ENCODE results near the gene KLHDC8B. TPM values are rescaled to one million over a fixed set of nuclear protein-coding genes. Genes with fewer than 3 reads are reported as not detected.
A peak's percentile ranks its signal among the peaks of the same experiment; 100 is the strongest.

The KLHDC8B gene
- total and polyA plus RNA-seq, 2 donors (not counting 1 experiment from before 2014, with no cell fraction given), result 34.4 to 40.5 TPM

DNA sequence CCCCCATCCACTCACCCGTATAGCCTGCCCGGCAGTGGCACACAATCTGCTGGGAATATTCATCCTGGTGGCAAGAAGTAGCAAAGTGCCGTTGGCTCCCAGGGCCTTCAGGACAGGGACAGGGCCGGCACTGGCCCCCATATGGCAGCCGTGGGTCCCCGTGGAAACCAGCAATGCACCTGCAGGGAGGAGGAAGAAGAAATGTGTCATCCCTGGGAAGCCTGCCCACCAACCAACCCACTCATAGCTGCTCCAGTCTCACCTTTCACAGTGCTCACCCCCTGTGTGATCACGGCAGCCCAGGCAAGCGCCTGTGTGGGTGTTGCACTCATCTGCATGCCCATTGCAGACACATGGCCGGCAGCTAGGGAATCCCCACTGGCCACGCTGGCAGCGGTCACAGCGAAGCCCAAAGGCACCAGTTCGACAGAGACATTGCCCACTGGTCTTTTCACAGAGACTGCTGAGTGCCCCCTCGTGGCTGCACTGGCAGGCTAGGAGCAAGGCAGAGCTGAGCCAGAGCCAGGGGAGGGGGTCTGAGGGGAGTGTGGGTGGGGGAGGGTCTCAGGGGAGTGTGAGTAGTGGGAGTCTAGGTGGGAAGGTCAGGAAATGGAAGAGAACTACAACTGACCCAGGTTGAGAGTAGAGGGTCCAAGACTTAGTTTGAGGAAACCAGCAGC is 46.3 kb upstream of the KLHDC8B start:
- H3K27me3 ChIP-seq (ENCODE audit: control insufficient read depth, insufficient read depth, low read length), result no peaks in the 10 kb centered on the region
- no peak overlapping the region for H2AFZ ChIP-seq (ENCODE audit: low read length)
- no peak for TF ChIP-seq EZH2 (IDR thresholded peaks at IDR 0.05; ENCODE audit: low read length, missing control alignments)
- TF ChIP-seq, protein P1, sequence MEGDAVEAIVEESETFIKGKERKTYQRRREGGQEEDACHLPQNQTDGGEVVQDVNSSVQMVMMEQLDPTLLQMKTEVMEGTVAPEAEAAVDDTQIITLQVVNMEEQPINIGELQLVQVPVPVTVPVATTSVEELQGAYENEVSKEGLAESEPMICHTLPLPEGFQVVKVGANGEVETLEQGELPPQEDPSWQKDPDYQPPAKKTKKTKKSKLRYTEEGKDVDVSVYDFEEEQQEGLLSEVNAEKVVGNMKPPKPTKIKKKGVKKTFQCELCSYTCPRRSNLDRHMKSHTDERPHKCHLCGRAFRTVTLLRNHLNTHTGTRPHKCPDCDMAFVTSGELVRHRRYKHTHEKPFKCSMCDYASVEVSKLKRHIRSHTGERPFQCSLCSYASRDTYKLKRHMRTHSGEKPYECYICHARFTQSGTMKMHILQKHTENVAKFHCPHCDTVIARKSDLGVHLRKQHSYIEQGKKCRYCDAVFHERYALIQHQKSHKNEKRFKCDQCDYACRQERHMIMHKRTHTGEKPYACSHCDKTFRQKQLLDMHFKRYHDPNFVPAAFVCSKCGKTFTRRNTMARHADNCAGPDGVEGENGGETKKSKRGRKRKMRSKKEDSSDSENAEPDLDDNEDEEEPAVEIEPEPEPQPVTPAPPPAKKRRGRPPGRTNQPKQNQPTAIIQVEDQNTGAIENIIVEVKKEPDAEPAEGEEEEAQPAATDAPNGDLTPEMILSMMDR (conservative IDR thresholded peaks at IDR 0.05 in 1 of 2, IDR thresholded peaks at IDR 0.05 in 1 of 2; ENCODE audit: low read depth in 1 of 2, low read length in 2 of 2), result peak in 1 of 2 donors; percentile 2
- H3K4me2 ChIP-seq (ENCODE audit: extremely low read depth, insufficient read depth, low read length), result no peak overlapping the region
- peaks cover 49% of the 10 kb centered on the region for H3K36me3 ChIP-seq (ENCODE audit: control insufficient read depth, insufficient read depth, low read length)
- H3K4me3 ChIP-seq (replicated peaks in 1 of 4; ENCODE audit: control extremely low read depth in 1 of 4, insufficient read depth in 1 of 4, low read depth in 3 of 4, low read length in 4 of 4), result no peak overlapping the region
- peaks cover 8% of the 10 kb centered on the region for H3K79me2 ChIP-seq (ENCODE audit: control insufficient read depth, insufficient read depth, low read length)
- peak in 1 of 2 donors; percentile 20 for DNase-seq (ENCODE audit: low read depth in 2 of 2)
- H3K4me1 ChIP-seq (ENCODE audit: control insufficient read depth, extremely low read depth, insufficient read depth, low read length), result no peaks in the 10 kb centered on the region
- H3K27ac ChIP-seq (ENCODE audit: insufficient read depth, low read length), result no peak overlapping the region
- no peaks in the 10 kb centered on the region for H4K20me1 ChIP-seq (ENCODE audit: control insufficient read depth, extremely low read depth, insufficient read depth, low read length)
- H3K9me3 ChIP-seq (ENCODE audit: control insufficient read depth, insufficient read depth, low read depth, low read length), result no peaks in the 10 kb centered on the region
- no peak overlapping the region for H3K9ac ChIP-seq (ENCODE audit: insufficient read depth, low read length)

DNA sequence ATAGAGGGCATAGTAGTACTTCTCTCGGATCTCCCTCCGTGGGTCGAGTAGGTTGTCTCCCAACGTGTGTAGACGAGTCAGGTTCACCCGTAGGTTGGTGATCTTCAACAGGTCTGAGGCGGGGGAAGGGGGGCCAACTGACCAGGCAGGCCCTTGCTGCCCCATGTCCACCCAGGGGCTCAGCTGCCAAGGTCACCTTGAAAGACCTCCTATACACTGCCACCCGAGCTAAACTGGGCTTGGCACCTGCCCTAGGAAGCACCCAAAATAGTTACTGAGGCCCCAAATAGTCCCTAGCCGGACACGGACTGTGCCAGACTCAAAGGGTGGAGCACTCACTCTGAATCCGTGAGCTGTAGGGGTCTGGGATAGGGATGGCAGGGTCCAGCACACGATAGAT is 40.4 kb upstream of the KLHDC8B start:
- Histone ChIP-seq H4K20me1 (ENCODE audit: control insufficient read depth, extremely low read depth, insufficient read depth, low read length) (no peaks in the 10 kb centered on the region), H3K4me2 (ENCODE audit: extremely low read depth, insufficient read depth, low read length) (peak overlapping the region; percentile 82), H3K4me1 (ENCODE audit: control insufficient read depth, extremely low read depth, insufficient read depth, low read length) (peaks cover 3% of the 10 kb centered on the region), H3K9me3 (ENCODE audit: control insufficient read depth, insufficient read depth, low read depth, low read length) (no peaks in the 10 kb centered on the region), H3K79me2 (ENCODE audit: control insufficient read depth, insufficient read depth, low read length) (peaks cover 34% of the 10 kb centered on the region), H2AFZ (ENCODE audit: low read length) (no peak overlapping the region), H3K27ac (ENCODE audit: insufficient read depth, low read length) (no peak overlapping the region), H3K27me3 (ENCODE audit: control insufficient read depth, insufficient read depth, low read length) (no peaks in the 10 kb centered on the region), H3K4me3 (replicated peaks in 1 of 4; ENCODE audit: control extremely low read depth in 1 of 4, insufficient read depth in 1 of 4, low read depth in 3 of 4, low read length in 4 of 4) (peak overlapping the region in 2 of 4 experiments; percentile 78 to 96), H3K9ac (ENCODE audit: insufficient read depth, low read length) (no peak overlapping the region), H3K36me3 (ENCODE audit: control insufficient read depth, insufficient read depth, low read length) (peaks cover 31% of the 10 kb centered on the region)
- DNase-seq (ENCODE audit: low read depth in 2 of 2), result no peak
- TF ChIP-seq, protein P1 (conservative IDR thresholded peaks at IDR 0.05 in 1 of 2, IDR thresholded peaks at IDR 0.05 in 1 of 2; ENCODE audit: low read depth in 1 of 2, low read length in 2 of 2), result no peak
- TF ChIP-seq EZH2 (IDR thresholded peaks at IDR 0.05; ENCODE audit: low read length, missing control alignments), result no peak

DNA sequence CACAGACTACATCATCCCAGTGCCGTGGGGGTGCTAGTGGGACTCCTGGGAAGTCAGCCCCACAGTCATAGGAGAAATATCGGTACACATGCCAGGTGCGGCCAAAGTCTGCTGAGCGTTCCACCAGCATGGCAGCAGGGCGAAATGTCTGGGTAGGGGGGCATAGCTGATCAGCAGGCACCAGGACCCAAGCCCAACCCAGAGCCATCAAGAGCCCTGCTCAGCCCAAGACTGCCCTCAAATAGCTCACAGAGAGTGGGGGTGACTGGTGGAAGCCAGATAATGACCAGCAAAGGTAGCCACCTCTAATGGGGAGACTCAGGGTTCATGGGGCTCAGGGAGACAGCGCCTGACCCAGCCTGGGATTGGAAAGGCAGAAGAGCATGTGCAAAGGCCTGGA is 39.8 kb upstream of the KLHDC8B start:
- no peak for TF ChIP-seq EZH2 (IDR thresholded peaks at IDR 0.05; ENCODE audit: low read length, missing control alignments)
- TF ChIP-seq, protein P1 (conservative IDR thresholded peaks at IDR 0.05 in 1 of 2, IDR thresholded peaks at IDR 0.05 in 1 of 2; ENCODE audit: low read depth in 1 of 2, low read length in 2 of 2), result no peak
- Histone ChIP-seq H3K4me1 (ENCODE audit: control insufficient read depth, extremely low read depth, insufficient read depth, low read length) (peaks cover 3% of the 10 kb centered on the region), H3K4me3 (replicated peaks in 1 of 4; ENCODE audit: control extremely low read depth in 1 of 4, insufficient read depth in 1 of 4, low read depth in 3 of 4, low read length in 4 of 4) (peak overlapping the region; percentile 78 to 96 (median 90)), H2AFZ (ENCODE audit: low read length) (no peak overlapping the region), H3K79me2 (ENCODE audit: control insufficient read depth, insufficient read depth, low read length) (peaks cover 34% of the 10 kb centered on the region), H4K20me1 (ENCODE audit: control insufficient read depth, extremely low read depth, insufficient read depth, low read length) (no peaks in the 10 kb centered on the region), H3K36me3 (ENCODE audit: control insufficient read depth, insufficient read depth, low read length) (peaks cover 31% of the 10 kb centered on the region), H3K27me3 (ENCODE audit: control insufficient read depth, insufficient read depth, low read length) (no peaks in the 10 kb centered on the region), H3K9me3 (ENCODE audit: control insufficient read depth, insufficient read depth, low read depth, low read length) (no peaks in the 10 kb centered on the region), H3K9ac (ENCODE audit: insufficient read depth, low read length) (no peak overlapping the region), H3K27ac (ENCODE audit: insufficient read depth, low read length) (no peak overlapping the region), H3K4me2 (ENCODE audit: extremely low read depth, insufficient read depth, low read length) (peak overlapping the region; percentile 82)
- no peak for DNase-seq (ENCODE audit: low read depth in 2 of 2)
